ENCODE data around the gene BATF.
A peak's percentile ranks its signal among the peaks of the same experiment; 100 is the strongest.

The BATF gene

DNA sequence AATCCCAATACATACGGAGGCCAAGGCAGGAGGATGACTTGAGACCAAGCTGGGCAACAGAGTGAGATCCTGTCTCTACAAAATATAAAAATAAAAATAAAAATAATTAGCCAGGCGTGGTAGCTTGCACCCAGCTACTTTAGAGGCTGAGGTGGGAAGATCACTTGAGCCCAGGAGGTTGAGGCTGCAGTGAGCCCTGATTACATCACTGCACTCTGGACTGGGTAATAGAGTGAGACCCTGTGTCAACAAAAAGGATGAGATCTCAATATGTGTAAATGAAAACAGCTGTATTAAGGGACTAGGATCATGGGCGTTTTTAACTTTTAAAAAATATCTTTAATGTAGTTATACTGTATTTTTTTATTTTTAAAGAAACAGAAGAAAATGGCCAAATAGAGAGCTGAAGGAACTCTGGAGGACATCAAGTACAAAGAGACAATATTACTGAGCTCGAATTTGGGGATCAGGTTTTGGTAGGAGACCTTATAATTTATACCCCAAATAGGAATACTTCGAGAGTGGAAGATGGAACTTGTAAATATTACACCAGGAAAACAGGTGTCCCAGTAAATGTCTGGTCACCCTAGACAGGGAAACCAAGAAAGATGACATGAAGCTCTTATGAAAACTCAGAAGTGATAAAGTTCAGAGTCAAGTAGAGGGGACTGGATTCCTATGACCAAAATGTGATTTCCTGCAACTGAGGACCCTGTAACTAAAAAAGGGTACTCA is 13.1 kb downstream of the BATF start:
- no peak for DNase-seq

DNA sequence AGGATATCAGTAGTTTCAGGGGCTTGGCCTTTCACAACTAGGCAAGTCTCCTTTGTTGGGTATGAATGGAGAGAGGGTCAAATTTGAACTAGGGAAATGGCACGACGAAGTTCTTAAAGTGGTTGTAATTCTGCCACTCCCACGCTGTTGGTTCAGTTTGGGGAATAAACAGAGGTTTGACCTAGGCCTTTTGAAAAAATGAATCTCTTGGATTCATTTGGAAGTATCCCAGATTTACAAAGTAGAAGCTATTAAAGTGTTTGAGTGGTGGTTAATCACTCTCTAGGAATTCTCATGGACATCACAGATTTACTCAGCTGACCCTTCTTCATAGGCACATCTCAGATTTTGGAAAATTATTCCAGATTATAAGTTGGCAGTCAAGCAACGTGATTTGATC is 14.8 kb downstream of the BATF start:
- DNase-seq = no peak

DNA sequence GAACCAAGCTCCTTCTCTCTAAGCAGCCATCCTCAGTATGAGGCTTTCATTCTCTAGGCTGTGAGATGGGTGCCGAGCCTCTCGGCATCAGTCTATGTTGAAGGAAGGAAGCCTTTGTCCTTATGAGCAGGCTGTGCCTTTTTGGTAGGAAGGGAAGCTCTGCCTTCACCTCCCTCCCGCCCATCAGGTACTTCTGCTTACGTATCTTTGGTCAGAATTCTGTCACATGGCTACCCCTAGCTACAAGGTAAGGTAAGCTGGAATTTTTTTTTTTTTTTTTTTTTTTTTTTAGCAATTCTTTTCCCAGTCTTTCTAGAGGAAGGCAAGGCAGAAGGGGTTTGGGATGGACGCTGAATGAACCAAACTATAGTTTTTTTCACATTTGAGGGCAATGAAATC is 16.9 kb downstream of the BATF start:
- DNase-seq = no peak

GRCh38 chr14:75539561-75540478 is 17.6 kb downstream of the BATF start:
- no peak for DNase-seq

- DNase-seq = no peak
Observed at GRCh38 chr14:75540479-75540851, 18.2 kb downstream of the BATF start.

DNA sequence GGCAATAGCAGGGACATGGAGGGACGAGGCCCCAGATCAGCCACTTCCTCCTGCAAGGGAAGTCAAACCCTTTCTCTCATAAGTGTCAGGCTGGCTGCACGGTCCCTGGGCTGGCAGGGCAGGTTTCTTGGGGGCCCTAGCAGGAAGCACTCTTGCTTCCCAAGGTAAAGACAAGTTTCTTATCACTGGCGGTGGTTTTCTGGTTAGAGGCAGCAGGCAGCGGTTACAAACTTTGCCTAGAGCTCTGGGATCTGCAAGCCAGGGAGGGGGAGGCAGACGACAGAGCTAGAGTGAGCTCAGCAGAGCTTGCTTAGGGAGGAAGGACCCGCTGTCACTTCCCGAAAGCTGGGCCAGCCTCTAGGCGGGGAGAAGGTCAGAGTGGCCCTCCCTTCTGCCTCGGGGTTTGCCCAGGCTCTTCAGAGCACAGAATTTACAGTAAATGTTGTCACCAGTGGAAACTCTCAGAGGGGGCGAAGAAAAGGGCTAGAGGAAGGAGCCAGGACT is 20.4 kb downstream of the BATF start:
- DNase-seq = peak in 8 of 14 donors; percentile 6 to 53 (median 22)

- no peak for DNase-seq
Observed at GRCh38 chr14:75543253-75543652, 21.0 kb downstream of the BATF start.

DNA sequence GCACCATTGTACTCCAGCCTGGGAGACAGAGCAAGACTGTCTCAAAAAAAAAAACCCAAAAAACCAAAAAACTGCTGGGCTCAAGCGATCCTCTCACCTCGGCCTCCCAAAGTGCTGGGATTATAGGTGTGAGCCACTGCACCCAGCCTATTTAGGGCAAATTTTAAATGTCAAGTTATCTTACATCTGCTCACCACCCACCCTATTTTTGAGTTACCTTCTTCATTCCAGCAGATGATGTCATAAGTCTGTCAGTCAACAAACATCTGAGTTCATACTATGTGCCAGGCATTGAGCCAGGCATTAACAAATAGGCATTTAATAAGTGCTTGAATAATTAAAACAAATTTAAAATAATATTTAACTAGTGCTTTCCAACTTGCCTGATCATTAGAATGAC is 21.5 kb downstream of the BATF start:
- DNase-seq = no peak

DNA sequence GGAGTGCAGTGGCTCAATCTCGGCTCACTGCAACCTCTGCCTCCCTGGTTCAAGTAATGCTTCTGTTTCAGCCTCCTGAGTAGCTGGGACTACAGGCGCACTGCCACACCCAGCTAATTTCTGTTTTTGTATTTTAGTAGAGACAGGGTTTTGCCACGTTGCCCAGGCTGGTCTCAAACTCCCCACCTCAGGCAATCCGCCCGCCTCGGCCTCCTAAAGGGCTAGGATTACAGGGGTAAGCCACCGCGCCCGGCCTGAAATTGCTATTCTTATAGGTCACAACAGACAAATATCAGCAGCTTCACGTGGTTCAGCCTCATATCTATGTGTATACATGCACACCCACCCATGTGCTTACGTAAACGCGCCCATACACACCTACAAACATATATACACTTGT is 23.6 kb downstream of the BATF start:
- DNase-seq = no peak

- DNase-seq = no peak
Observed at GRCh38 chr14:75547552-75548250, 25.4 kb downstream of the BATF start.

DNA sequence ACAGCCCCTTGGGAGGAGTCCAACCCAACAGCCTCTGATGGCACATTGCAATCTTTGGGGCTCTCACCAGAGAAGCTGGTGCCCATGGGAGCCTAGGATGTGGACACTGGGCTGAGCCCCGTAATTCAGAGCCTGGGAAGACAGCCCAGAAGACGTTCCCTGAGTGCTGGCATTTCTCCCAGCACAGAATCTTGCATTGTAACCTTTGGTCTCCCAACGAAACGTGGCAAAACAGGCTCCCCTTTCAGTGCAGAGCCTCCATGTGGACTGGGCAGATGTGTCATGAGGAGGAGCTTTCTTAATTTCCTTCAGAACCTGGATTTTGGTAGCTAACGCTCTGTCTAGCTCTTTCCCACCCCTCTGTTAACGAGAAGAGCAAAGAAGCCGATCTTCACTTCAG is 26.3 kb downstream of the BATF start:
- no peak for DNase-seq

DNA sequence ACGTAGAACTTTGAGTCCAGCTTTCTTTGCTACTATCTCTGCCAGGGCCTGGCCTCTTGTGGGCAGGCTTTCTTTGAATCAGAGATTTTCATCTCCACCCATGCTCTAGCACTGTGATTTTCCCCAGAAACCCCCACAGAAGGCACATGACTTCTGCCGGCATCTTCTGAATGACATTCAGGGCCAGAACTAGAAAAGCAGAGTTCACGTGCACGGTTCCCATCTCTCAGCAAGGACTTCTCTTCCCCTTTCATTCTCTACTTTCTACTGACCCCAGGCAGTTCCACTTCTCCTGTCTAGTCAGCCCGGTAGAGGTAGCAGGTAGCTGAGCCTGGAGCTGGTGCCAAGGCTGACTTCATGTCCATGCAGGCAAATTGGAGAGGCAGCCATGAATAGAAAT is 26.9 kb downstream of the BATF start:
- DNase-seq = no peak

- DNase-seq = no peak
Observed at GRCh38 chr14:75551021-75551420, 28.8 kb downstream of the BATF start.

GRCh38 chr14:75553157-75553556 is 30.9 kb downstream of the BATF start:
- no peak for DNase-seq

DNA sequence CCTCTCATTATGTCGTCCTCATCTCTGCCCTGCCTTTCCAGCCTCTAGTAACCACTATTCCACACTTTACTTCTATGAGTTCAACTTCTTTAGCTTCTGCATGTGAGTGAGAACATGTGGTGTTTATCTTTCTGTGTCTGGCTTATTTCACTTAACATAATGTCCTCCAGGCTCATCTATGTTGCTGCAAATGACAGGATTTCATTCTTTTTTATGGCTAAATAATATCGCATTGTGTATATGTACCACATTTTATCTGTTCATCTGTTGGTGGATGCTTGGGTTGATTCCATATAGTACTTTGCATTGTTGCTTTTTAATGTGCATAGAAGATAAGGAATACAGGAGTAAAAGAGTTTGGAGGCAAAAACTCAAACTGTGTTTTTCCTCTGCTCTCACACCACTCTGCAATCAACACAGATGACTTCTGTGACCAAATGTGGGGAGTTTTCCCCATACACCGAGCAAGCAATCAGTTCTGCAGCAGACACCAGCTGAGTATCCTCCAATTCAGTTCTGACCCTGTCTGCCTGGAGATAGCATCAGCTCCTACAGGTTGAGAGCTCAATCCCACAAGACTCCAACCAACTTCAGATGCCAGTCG is 31.6 kb downstream of the BATF start:
- no peak for DNase-seq

DNA sequence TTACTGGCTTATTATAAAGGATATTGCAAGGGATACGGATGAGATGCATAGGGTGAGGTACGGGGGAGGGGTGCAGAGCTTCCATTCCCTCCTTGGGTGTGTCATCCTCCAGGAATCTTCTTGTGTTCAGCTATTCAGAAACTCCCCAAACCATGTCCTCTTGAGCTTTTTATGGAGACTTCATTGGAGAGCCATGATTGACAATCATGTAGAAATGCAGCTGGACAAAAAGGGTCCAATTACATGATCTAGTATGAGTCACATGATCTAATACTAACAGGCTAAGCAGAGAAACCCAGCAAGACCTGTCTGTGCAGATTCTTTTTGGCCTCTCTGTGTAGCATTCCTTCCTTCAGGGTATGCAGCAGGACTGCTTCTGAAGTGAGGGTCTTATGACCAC is 32.2 kb downstream of the BATF start:
- DNase-seq = no peak

DNA sequence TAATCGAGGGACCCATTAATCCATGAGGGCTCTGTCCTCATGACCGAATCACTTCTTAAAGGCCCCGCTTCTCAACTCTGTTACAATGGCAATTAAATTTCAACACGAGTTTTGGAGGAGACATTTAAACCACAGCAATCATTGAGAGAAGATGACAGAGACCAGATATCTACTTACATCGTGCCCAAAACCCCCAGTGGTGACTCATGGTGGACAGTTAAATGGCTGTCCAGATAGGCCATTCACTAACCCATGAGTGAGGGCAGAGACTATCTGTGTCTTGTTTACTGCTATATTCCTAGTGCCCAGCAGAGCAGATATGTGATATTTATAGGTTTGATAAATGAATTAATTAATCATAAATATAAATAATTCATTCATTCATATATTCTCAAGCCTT is 36.2 kb downstream of the BATF start:
- no peak for DNase-seq

GRCh38 chr14:75559045-75559444 is 36.8 kb downstream of the BATF start:
- DNase-seq = no peak

GRCh38 chr14:75559451-75560222 is 37.4 kb downstream of the BATF start:
- peak in 1 of 14 donors; percentile 18 for DNase-seq

DNA sequence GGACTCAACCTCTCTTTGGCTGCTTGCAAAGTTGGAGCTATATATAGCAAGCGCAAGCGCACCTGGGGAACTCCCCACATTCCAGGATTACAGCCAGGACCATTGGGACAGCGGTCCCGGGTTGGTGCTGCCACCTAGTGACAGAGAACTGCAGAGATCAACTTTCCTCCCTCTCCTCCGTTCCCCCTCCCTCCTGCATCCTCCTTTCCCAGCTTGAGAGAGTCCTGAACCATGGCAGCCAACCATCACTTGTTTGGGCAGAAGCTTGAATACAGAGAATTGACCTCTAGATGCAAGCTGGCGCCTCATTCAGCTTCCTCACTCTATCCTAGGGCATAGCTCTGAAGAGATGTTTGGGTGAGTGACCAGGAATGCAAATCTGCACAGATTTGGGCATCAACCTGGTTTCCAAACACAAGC is 38.8 kb downstream of the BATF start:
- DNase-seq = peak in 7 of 14 donors; percentile 3 to 40 (median 19)

DNA sequence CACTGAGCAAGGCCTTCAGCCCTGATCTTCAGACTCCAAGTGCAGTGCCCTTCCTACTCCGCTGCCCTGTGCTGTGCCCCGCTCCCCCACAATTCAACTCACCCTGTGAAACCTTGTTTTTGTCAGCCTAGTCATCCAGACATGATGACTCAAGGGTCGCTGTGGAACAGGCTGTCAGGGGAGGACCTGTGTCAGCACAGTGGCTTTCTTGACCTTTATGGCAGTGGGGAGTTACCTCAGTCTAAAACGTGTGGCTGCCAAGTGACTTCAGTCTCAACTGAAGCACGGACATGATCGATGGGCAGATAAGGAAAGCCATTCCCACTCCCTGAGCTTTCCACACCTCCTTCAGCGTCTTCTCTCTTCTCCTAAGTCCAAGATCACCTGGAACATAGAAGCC is 39.8 kb downstream of the BATF start:
- no peak for DNase-seq

GRCh38 chr14:75562489-75562888 is 40.2 kb downstream of the BATF start:
- DNase-seq = no peak

Measured in C1 segment of cervical spinal cord (tissue), 14 donors.